ENCODE measurements around the gene FAM89A. TPM values are rescaled to one million over a fixed set of nuclear protein-coding genes. Genes with fewer than 3 reads are reported as not detected.

Gene FAM89A
- total RNA-seq, 1 experiment from 2014 or later, result 23.6 TPM

- H3K4me2 ChIP-seq (ENCODE audit: low read length), result no peak overlapping the region
- no peak overlapping the region for H3K9ac ChIP-seq (ENCODE audit: low read length)
- ChIA-PET POLR2A (no interaction called here), RAD21 (ENCODE audit: low non-redundant PET in 1 of 2, low total read pairs in 2 of 2, uncharacterized antibody in 2 of 2, unreplicated experiment in 2 of 2) (no interaction called here), CTCF (no interaction called here)
- H2AFZ ChIP-seq (ENCODE audit: low read depth, low read length, poor library complexity, severe bottlenecking), result no peak overlapping the region
- H3K4me3 ChIP-seq (replicated peaks in 1 of 2; ENCODE audit: low read depth in 1 of 2, low read length in 2 of 2), result no peak overlapping the region
- DNase-seq (ENCODE audit: low read depth, low spot score) (no peak), ATAC-seq (no peak)
- H3K79me2 ChIP-seq (ENCODE audit: insufficient read depth, low read length), result no peaks in the 10 kb centered on the region
- H3K9me3 ChIP-seq (ENCODE audit: control insufficient read depth in 1 of 2, insufficient read depth in 1 of 2, low read depth in 1 of 2, low read length in 2 of 2), result no peaks in the 10 kb centered on the region
- TF ChIP-seq ATF3 (IDR thresholded peaks at IDR 0.05) (no peak), ELF1 (IDR thresholded peaks at IDR 0.05; ENCODE audit: borderline replicate concordance, low read depth) (no peak), MAX (IDR thresholded peaks at IDR 0.05) (no peak), SP1 (IDR thresholded peaks at IDR 0.05; ENCODE audit: low read depth) (no peak), CTCF (IDR thresholded peaks at IDR 0.05 in 2 of 3, conservative IDR thresholded peaks at IDR 0.05 in 1 of 3; ENCODE audit: borderline replicate concordance in 1 of 3, insufficient read depth in 1 of 3, low read depth in 2 of 3, low read length in 2 of 3) (no peak), POLR2A (IDR thresholded peaks at IDR 0.05; ENCODE audit: borderline replicate concordance, extremely low read depth, insufficient read depth, insufficient read length) (no peak), CEBPB (IDR thresholded peaks at IDR 0.05; ENCODE audit: low read depth) (no peak), SIN3A (IDR thresholded peaks at IDR 0.05; ENCODE audit: low read depth) (no peak), FOSL1 (IDR thresholded peaks at IDR 0.05; ENCODE audit: low read depth) (no peak), POLR2AphosphoS5 (IDR thresholded peaks at IDR 0.05; ENCODE audit: low read depth, low read length) (no peak), CBX3 (IDR thresholded peaks at IDR 0.05; ENCODE audit: low read depth) (no peak)
- intact Hi-C loops (cut with micrococcal nuclease), result no loop called here
- no TSS peak for BruUV-seq (replicated peaks)
- H3K27me3 ChIP-seq (ENCODE audit: insufficient read depth, low read length), result no peaks in the 10 kb centered on the region
- H3K9me2 ChIP-seq (ENCODE audit: insufficient read depth), result no peaks in the 10 kb centered on the region
- no peaks in the 10 kb centered on the region for H3K4me1 ChIP-seq (ENCODE audit: control insufficient read depth in 1 of 2, insufficient read depth in 2 of 2, low read length in 2 of 2)
- no peaks in the 10 kb centered on the region for H4K20me1 ChIP-seq (ENCODE audit: insufficient read depth)
- H3K27ac ChIP-seq (ENCODE audit: low read depth, low read length), result no peak overlapping the region
- H3K36me3 ChIP-seq (ENCODE audit: control insufficient read depth in 1 of 2, insufficient read depth in 2 of 2, low read length in 2 of 2), result no peaks in the 10 kb centered on the region
Measured at GRCh38 chr1:231073331-231073730, 33.3 kb upstream of the FAM89A start.

Data from HCT116 (cell line).